Testis (tissue), 2 donors: ENCODE measurements around the gene HIPK2.

Source experiments
- POLR2A ChIP-seq: fragments of 450-650 bp; IDR thresholded peaks from one replicate; pipeline ENCODE4 v1.6.1; 2017; ENCODE audit warnings: antibody characterized with exemption, mild to moderate bottlenecking, moderate library complexity
- TF ChIP-seq, protein P1 (sequence below), 3 experiments: fragments of 450-650 bp in 2 of 3; fragments of 200-600 bp in 1 of 3; sonication (generic) in 1 of 3; IDR thresholded peaks; one replicate each; pipeline ENCODE4 v1.5.1; 2016 to 2019; ENCODE audit warnings: antibody characterized with exemption in 3 of 3, mild to moderate bottlenecking in 2 of 3, moderate library complexity in 1 of 3

DNA sequence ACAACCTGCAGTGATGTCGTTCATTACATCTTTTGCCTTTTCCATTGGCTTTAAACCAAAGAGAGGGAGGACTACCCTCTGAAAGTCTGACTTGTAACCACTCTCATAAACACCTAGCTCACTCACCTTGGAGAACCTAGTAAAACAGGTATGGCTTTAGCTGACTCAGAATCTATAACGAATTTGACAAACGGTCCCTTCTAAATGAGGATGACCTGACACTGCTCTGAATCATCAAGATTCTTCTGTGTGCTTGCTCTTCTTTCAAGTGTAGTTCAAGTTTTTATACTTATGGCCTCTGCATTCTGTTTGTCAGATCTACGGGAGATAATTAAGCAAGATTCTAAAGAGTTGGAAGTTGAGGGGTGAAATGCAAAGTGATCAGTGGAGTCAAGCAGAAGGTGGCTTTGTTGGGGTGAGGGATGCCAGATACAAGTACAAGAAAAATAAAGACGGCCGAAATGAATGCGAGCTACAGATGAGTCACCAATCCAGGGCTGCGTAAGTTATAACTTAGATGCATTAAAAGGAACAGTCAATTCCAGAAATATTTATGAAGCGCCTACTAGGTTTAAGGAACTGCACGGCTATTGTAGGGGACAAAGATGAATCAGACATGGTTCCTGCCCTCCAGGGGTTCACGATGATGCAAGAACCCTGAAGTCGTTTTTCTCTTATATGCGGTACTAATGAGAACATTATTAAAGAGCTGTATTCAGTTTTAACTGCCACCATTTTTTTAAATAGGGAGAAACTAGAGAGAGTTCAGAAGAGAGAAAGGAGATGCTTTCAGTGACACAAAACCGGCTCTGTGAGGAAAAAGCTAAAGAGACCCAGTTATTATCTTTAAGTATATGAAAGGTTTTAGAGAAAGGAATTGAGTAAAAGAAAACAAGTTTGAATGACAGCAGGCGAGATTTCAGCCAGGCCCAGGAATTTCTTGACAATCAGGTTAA lies 6.5 kb downstream of the HIPK2 start:
- TF ChIP-seq, protein P1, sequence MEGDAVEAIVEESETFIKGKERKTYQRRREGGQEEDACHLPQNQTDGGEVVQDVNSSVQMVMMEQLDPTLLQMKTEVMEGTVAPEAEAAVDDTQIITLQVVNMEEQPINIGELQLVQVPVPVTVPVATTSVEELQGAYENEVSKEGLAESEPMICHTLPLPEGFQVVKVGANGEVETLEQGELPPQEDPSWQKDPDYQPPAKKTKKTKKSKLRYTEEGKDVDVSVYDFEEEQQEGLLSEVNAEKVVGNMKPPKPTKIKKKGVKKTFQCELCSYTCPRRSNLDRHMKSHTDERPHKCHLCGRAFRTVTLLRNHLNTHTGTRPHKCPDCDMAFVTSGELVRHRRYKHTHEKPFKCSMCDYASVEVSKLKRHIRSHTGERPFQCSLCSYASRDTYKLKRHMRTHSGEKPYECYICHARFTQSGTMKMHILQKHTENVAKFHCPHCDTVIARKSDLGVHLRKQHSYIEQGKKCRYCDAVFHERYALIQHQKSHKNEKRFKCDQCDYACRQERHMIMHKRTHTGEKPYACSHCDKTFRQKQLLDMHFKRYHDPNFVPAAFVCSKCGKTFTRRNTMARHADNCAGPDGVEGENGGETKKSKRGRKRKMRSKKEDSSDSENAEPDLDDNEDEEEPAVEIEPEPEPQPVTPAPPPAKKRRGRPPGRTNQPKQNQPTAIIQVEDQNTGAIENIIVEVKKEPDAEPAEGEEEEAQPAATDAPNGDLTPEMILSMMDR (IDR thresholded peaks at IDR 0.05) = no peak
- TF ChIP-seq POLR2A = no peak
